A673 (cell line): ENCODE data around the gene MN1. TPM values are rescaled to one million over a fixed set of nuclear protein-coding genes. Genes with fewer than 3 reads are reported as not detected.

ENCODE experiments used
- BruUV-seq: library from RNA; stranded (reverse); fragments of 400-500 nt; replicated peaks from 2 replicates; lab custom pipeline; 2021; lab: Mats Ljungman, UMichigan
- CTCF ChIA-PET: fragments of 300-600 bp; sonication (Branson Sonifier 250); formaldehyde crosslinking; loops from one replicate; lab custom pipeline; 2022; ENCODE audit warnings: antibody characterized with exemption; lab: Charles Lee
- POLR2A ChIA-PET: fragments of 300-600 bp; sonication (Branson Sonifier 250); formaldehyde crosslinking; loops from one replicate; lab custom pipeline; 2022; ENCODE audit warnings: antibody characterized with exemption; ENCODE audit not compliant: low non-redundant PET; lab: Charles Lee
- DNase-seq: peaks from one replicate; pipeline ENCODE4 v3.0.0-alpha.2; 2015; ENCODE audit warnings: low spot score
- H3K27ac ChIP-seq: fragments of 200-600 bp; sonication (generic); 2 replicates; pipeline ENCODE4 v1.5.1; 2016; ENCODE audit warnings: mixed run types, low read depth, mild to moderate bottlenecking, mixed read lengths, antibody characterized with exemption, low read length; ENCODE audit not compliant: poor library complexity, severe bottlenecking
- H3K27me3 ChIP-seq: fragments of 200-600 bp; sonication (generic); replicated peaks from 2 replicates; pipeline ENCODE4 v1.6.1; 2017; ENCODE audit warnings: mixed run types, low read depth, mild to moderate bottlenecking, mixed read lengths, antibody characterized with exemption, low read length; ENCODE audit not compliant: insufficient read depth, poor library complexity
- H3K36me3 ChIP-seq: fragments of 200-600 bp; sonication (generic); 2 replicates; pipeline ENCODE4 v1.6.1; 2016; ENCODE audit warnings: mixed run types, mild to moderate bottlenecking, mixed read lengths, antibody characterized with exemption, low read length; ENCODE audit not compliant: insufficient read depth, poor library complexity, severe bottlenecking
- H3K4me1 ChIP-seq: fragments of 200-600 bp; sonication (generic); 2 replicates; pipeline ENCODE4 v1.6.1; 2017; ENCODE audit warnings: mixed run types, mild to moderate bottlenecking, mixed read lengths, antibody characterized with exemption, low read length; ENCODE audit not compliant: insufficient read depth, poor library complexity, severe bottlenecking
- H3K4me3 ChIP-seq: fragments of 200-600 bp; sonication (generic); 2 replicates; pipeline ENCODE4 v1.5.1; 2016; ENCODE audit warnings: low read depth, mixed run types, mild to moderate bottlenecking, mixed read lengths, low read length; ENCODE audit not compliant: poor library complexity, severe bottlenecking
- H3K9me3 ChIP-seq: fragments of 200-600 bp; sonication (generic); 2 replicates; pipeline ENCODE4 v1.6.1; 2016; ENCODE audit warnings: mixed run types, low read depth, mild to moderate bottlenecking, mixed read lengths, antibody characterized with exemption, low read length; ENCODE audit not compliant: poor library complexity, severe bottlenecking
- EZH2 ChIP-seq: fragments of 200-600 bp; sonication (generic); IDR thresholded peaks from 2 replicates; pipeline ENCODE4 v1.6.1; 2017; ENCODE audit warnings: borderline replicate concordance, low read depth, mild to moderate bottlenecking, mixed read lengths, antibody characterized with exemption, low read length; ENCODE audit not compliant: poor library complexity, severe bottlenecking
- intact Hi-C: fragments of 100-400 bp; cut with micrococcal nuclease; formaldehyde crosslinking; loops from one replicate; pipeline ENCODE4 v1.10.0; 2022; ENCODE audit not compliant: unreplicated experiment
- total RNA-seq: library from RNA; stranded (reverse); gene quantifications from 2 replicates; pipeline ENCODE4 v1.2.3, GENCODE V29; 2021
- TF ChIP-seq, protein P1 (sequence below): fragments of 300-800, 200-600 bp; sonication (generic); conservative IDR thresholded peaks from 2 replicates; pipeline ENCODE4 v1.5.1; 2017; ENCODE audit warnings: low read depth, mild to moderate bottlenecking, antibody characterized with exemption, low read length, moderate library complexity, mixed read lengths

Gene MN1
- total RNA-seq, 1 experiment from 2014 or later, result 8.4 TPM

DNA sequence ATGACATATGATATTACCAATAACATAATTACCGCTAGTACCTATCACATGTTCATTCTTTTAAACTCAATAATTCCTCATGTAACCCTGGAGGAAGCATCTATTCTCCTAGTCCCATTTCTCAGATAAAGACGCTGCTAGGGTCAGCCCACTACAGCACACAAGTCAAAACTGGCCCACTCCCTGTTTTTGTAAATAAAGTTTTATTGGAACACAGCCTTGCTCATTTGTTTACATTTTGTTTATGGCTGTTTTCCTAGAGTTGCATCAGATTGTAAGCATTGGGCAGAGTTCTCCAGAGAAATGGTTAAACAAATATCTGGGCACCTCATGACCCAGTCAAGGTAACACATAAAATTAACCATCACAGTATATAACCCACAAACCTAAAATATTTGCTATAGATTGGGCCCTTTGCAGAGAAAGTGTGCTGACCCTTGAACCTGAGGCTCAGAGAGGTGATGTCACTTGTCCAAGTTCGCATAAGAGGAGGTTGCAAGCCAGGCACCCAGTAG, 36.8 kb downstream of the MN1 start:
- H3K9me3 ChIP-seq, result no peaks in the 10 kb centered on the region
- DNase-seq, result no peak
- no peaks in the 10 kb centered on the region for H3K27me3 ChIP-seq
- CTCF ChIA-PET, result no interaction called here
- no peaks in the 10 kb centered on the region for H3K36me3 ChIP-seq
- intact Hi-C loops, result no loop called here
- POLR2A ChIA-PET, result no interaction called here
- no TSS peak for BruUV-seq
- H3K4me3 ChIP-seq, result no peak overlapping the region
- H3K27ac ChIP-seq, result no peak overlapping the region
- H3K4me1 ChIP-seq, result no peaks in the 10 kb centered on the region
- no peak for TF ChIP-seq EZH2
- TF ChIP-seq, protein P1, sequence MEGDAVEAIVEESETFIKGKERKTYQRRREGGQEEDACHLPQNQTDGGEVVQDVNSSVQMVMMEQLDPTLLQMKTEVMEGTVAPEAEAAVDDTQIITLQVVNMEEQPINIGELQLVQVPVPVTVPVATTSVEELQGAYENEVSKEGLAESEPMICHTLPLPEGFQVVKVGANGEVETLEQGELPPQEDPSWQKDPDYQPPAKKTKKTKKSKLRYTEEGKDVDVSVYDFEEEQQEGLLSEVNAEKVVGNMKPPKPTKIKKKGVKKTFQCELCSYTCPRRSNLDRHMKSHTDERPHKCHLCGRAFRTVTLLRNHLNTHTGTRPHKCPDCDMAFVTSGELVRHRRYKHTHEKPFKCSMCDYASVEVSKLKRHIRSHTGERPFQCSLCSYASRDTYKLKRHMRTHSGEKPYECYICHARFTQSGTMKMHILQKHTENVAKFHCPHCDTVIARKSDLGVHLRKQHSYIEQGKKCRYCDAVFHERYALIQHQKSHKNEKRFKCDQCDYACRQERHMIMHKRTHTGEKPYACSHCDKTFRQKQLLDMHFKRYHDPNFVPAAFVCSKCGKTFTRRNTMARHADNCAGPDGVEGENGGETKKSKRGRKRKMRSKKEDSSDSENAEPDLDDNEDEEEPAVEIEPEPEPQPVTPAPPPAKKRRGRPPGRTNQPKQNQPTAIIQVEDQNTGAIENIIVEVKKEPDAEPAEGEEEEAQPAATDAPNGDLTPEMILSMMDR, result no peak

DNA sequence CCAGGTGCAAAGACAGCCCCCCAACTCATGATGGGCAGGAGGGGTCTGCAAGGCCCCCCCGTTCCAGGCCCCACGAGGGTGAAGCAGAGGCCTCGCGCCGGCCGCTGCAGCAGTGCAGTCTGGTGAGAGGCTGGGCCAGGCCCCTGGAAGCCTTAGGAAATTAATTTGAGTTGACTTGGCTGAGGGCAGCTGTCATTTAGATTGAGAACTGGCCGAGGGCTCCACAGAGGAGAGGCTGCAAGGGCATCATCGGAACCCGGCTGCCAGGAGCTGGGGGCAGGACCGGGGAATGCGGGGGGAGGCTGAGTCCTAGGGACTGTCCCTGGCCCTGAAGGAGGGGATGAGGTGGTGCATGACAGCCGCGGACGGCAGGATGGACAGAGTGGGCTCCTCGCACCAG, 39.9 kb downstream of the MN1 start:
- DNase-seq, result no peak
- no peaks in the 10 kb centered on the region for H3K36me3 ChIP-seq
- BruUV-seq, result no TSS peak
- no peak overlapping the region for H3K4me3 ChIP-seq
- TF ChIP-seq, protein P1, result no peak
- no peak for TF ChIP-seq EZH2
- H3K27ac ChIP-seq, result no peak overlapping the region
- no peaks in the 10 kb centered on the region for H3K9me3 ChIP-seq
- no peaks in the 10 kb centered on the region for H3K4me1 ChIP-seq
- intact Hi-C loops, result no loop called here
- ChIA-PET POLR2A (no interaction called here), CTCF (no interaction called here)
- no peaks in the 10 kb centered on the region for H3K27me3 ChIP-seq

DNA sequence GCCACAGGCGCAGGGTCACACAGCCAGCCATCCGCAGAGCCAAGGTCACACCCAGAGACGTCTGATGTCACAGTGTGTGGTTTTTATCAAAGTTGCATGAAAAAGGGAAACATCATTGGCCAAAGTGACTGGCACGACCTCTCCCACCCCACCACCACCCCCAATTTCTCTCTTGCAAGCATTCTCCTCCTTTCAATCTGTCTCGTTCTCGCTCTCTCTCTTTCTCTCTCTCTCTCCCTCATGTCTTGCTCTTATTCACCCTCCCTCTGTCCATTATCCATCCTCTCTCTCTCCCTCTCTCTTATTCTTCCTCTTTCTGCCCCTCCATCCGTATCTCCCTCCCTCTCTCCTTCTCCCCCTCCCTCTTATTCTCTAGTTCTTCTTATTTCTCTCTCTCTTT, 40.6 kb downstream of the MN1 start:
- Histone ChIP-seq H3K36me3 (no peaks in the 10 kb centered on the region), H3K4me1 (no peaks in the 10 kb centered on the region), H3K4me3 (no peak overlapping the region), H3K27ac (no peak overlapping the region), H3K27me3 (no peaks in the 10 kb centered on the region), H3K9me3 (no peaks in the 10 kb centered on the region)
- intact Hi-C loops, result no loop called here
- CTCF ChIA-PET, result no interaction called here
- POLR2A ChIA-PET, result no interaction called here
- no TSS peak for BruUV-seq
- TF ChIP-seq, protein P1, result no peak
- DNase-seq, result no peak
